Left lung (tissue), 10 donors: Measurements from ENCODE around the gene TMEM255B. TPM values are rescaled to one million over a fixed set of nuclear protein-coding genes. Genes with fewer than 3 reads are reported as not detected.
A peak's percentile ranks its signal among the peaks of the same experiment; 100 is the strongest.

Experiments
- ATAC-seq: fragments of 200-7000 bp; cut with Tn5 transposase; one replicate; pipeline ENCODE4 v1.9.1; 2020; ENCODE audit warnings: moderate library complexity
- DNase-seq, 4 donors: peaks; one replicate each; pipeline ENCODE4 v3.0.0-alpha.2; 2013 to 2020
- H3K27ac ChIP-seq, 2 donors: fragments of 200-600 bp; sonication (generic) in 1 of 2; one replicate each; pipeline versions ENCODE4 v1.5.0 to v1.8.0; 2020 to 2021
- H3K27me3 ChIP-seq, 2 donors: fragments of 200-600 bp; sonication (generic) in 1 of 2; one replicate each; pipeline versions ENCODE4 v1.5.0 to v1.8.0; 2020 to 2021
- H3K36me3 ChIP-seq, 2 donors: fragments of 200-600 bp; sonication (generic) in 1 of 2; one replicate each; pipeline versions ENCODE4 v1.5.0 to v1.8.0; 2020 to 2021
- H3K4me1 ChIP-seq, 2 donors: fragments of 200-600 bp; one replicate each; pipeline ENCODE4 v1.8.0; 2021
- H3K4me3 ChIP-seq, 2 donors: fragments of 200-600 bp; sonication (generic) in 1 of 2; one replicate each; pipeline versions ENCODE4 v1.5.0 to v1.8.0; 2020 to 2021; ENCODE audit warnings: mild to moderate bottlenecking in 1 of 2
- H3K9me3 ChIP-seq, 2 donors: fragments of 200-600 bp; sonication (generic) in 1 of 2; one replicate each; pipeline versions ENCODE4 v1.5.0 to v1.8.0; 2020 to 2021
- intact Hi-C, 2 donors: fragments of 100-400 bp; cut with DNase I; formaldehyde crosslinking; loops; one replicate each; pipeline versions ENCODE4 v1.11.2 to v1.14.2; 2022
- polyA plus RNA-seq, 6 donors: library from polyadenylated mRNA; unstranded; fragments of 120-200 nt; gene quantifications; one replicate each; pipeline ENCODE4 v1.2.1, GENCODE V29; 2013; ENCODE audit not compliant: insufficient read length in 6 of 6
- total RNA-seq, 2 donors: library from RNA; stranded (reverse); fragmentation: NEBNext Ultra II Directional; extraction: Animal tissue kit (Norgen Biotek cat#: 25700); gene quantifications; one replicate each; pipeline ENCODE4 v1.2.1, GENCODE V29; 2021
- TF ChIP-seq, protein P1 (sequence below), 2 donors: fragments of 200-600 bp; sonication (generic) in 1 of 2; IDR thresholded peaks; one replicate each; pipeline versions ENCODE4 v1.5.0 to v1.8.0; 2021; ENCODE audit warnings: antibody characterized with exemption in 2 of 2
- donor health status: DM: no; HTN: yes; CAD: no.
- donor health status: DM: no; HTN: no; CAD: no.

Gene TMEM255B
- total and polyA plus RNA-seq, 8 donors, result 10.4 to 30.7 (median 15.7) TPM

- no peaks in the 10 kb centered on the region for H3K36me3 ChIP-seq
These were observed 97.1 kb downstream of the TMEM255B start for GRCh38 chr13:113855931-113856715.

GRCh38 chr13:113856716-113857065 lies 97.7 kb downstream of the TMEM255B start:
- TF ChIP-seq, protein P1, sequence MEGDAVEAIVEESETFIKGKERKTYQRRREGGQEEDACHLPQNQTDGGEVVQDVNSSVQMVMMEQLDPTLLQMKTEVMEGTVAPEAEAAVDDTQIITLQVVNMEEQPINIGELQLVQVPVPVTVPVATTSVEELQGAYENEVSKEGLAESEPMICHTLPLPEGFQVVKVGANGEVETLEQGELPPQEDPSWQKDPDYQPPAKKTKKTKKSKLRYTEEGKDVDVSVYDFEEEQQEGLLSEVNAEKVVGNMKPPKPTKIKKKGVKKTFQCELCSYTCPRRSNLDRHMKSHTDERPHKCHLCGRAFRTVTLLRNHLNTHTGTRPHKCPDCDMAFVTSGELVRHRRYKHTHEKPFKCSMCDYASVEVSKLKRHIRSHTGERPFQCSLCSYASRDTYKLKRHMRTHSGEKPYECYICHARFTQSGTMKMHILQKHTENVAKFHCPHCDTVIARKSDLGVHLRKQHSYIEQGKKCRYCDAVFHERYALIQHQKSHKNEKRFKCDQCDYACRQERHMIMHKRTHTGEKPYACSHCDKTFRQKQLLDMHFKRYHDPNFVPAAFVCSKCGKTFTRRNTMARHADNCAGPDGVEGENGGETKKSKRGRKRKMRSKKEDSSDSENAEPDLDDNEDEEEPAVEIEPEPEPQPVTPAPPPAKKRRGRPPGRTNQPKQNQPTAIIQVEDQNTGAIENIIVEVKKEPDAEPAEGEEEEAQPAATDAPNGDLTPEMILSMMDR (IDR thresholded peaks at IDR 0.05), result no peak
- no peaks in the 10 kb centered on the region for H3K36me3 ChIP-seq
- peak in 1 of 4 donors; percentile 73 for DNase-seq
- no peak overlapping the region for H3K27ac ChIP-seq
- peaks cover 0 to 2% of the 10 kb centered on the region in 2 donors for H3K27me3 ChIP-seq
- H3K9me3 ChIP-seq, result no peaks in the 10 kb centered on the region
- intact Hi-C loops, result no loop called here
- peaks cover 33 to 50% of the 10 kb centered on the region in 2 donors for H3K4me1 ChIP-seq
- peak; percentile 41 for ATAC-seq
- H3K4me3 ChIP-seq, result no peak overlapping the region

More at GRCh38 chr13:113855931-113856715, 97.1 kb downstream of the TMEM255B start:
- no peaks in the 10 kb centered on the region for H3K9me3 ChIP-seq
- ATAC-seq, result no peak
- H3K4me3 ChIP-seq, result no peak overlapping the region
- H3K4me1 ChIP-seq, result peaks cover 33 to 44% of the 10 kb centered on the region in 2 donors
- H3K27me3 ChIP-seq, result no peaks in the 10 kb centered on the region
- TF ChIP-seq, protein P1 (IDR thresholded peaks at IDR 0.05), result no peak
- intact Hi-C loops, result no loop called here
- DNase-seq, result no peak
- no peak overlapping the region for H3K27ac ChIP-seq

DNA sequence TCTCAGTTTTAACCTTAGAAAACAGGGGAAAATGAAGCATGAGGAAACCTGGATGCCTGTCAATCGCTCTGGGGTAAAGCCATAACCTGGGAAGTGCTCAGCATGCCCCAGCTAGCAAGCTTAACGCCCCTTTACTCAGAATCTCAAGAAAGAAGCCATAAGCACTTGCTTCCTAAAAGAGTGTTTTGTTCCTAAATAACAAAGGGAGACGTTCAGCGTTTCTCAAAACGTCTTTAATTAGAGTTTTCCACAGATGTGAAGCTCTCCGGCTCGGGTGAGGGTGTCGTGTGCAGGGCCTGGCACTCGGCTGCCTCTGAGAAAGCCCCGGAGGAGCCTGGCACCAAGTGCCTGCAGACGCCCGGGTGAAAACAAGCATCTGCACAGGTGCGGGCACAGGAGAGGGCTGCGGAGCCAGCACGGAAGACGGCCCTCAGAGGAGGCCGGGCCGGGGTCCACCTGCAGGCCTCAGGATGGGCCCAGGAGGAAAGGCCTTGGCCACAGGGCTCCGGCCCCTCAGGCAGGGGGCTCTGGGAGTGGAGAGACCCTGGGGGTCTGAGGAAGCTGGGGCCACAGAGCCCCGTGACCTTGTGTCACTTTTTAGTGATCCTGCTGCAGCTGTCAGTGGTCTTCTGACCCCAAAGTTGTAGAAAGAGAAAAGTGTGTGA lies 98.6 kb downstream of the TMEM255B start:
- Histone ChIP-seq H3K9me3 (no peaks in the 10 kb centered on the region), H3K4me3 (no peak overlapping the region), H3K4me1 (peaks cover 33 to 60% of the 10 kb centered on the region in 2 donors), H3K36me3 (no peaks in the 10 kb centered on the region), H3K27me3 (peaks cover 0 to 12% of the 10 kb centered on the region in 2 donors), H3K27ac (no peak overlapping the region)
- no peak for ATAC-seq
- intact Hi-C loops, result no loop called here
- no peak for DNase-seq
- TF ChIP-seq, protein P1 (IDR thresholded peaks at IDR 0.05), result no peak

DNA sequence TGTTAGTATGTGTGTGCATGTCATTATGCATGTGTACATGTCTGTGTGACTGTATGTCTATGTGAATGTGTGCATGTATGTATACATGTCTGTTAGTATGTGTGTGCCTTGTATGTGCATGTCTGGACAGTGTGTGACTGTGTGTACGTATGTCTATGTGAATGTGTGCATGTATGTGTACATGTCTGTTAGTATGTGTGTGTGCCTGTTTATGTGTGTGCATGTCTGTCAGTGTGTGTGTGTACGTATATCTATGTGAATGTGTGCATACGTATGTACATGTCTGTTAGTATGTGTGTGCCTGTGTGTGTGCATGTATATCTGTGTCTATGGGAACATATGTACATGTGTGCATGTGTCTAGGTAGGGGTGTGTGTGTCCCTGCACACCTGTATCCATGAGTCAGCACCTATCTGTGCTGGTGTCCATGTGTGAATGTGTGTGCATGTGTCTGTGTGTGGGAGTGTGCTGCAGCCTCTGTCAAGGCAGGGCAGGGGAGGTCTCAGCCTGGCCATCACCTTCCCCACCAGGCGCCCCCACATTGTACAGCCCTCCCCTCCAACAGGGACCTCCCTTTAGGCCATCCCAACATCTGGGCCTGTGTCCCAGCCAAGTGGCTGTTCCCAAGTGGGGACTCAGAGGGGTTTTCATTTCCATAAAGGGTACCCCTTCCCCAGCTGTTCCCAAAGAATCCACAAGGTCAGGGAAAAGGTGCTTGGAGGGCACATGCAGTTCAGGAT lies 100.5 kb downstream of the TMEM255B start:
- H3K9me3 ChIP-seq, result no peaks in the 10 kb centered on the region
- H3K27me3 ChIP-seq, result peaks cover 0 to 28% of the 10 kb centered on the region in 2 donors
- no peak for DNase-seq
- H3K4me1 ChIP-seq, result peaks cover 21 to 57% of the 10 kb centered on the region in 2 donors
- ATAC-seq, result no peak
- no peaks in the 10 kb centered on the region for H3K36me3 ChIP-seq
- intact Hi-C loops, result no loop called here
- TF ChIP-seq, protein P1 (IDR thresholded peaks at IDR 0.05), result no peak
- no peak overlapping the region for H3K4me3 ChIP-seq
- no peak overlapping the region for H3K27ac ChIP-seq
